HEK293T (cell line): Measurements from ENCODE around the gene TXNRD1.
"Not testable (repeated sequence)": the region's sequence is repeated elsewhere in the genome, so short reads cannot be mapped to it uniquely, and the experiment has no call there.

Source experiments
- CTBP1 ChIP-seq: fragments of 450-650 bp; IDR thresholded peaks from 2 replicates; pipeline ENCODE4 v1.6.1; 2016; ENCODE audit warnings: borderline replicate concordance
- ELF4 ChIP-seq: fragments of 450-650 bp; IDR thresholded peaks from 2 replicates; pipeline ENCODE4 v1.6.1; 2017; ENCODE audit warnings: antibody characterized with exemption
- FOXA1 ChIP-seq: fragments of 450-650 bp; IDR thresholded peaks from 2 replicates; pipeline ENCODE4 v1.6.1; 2016; ENCODE audit warnings: mild to moderate bottlenecking
- FOXK2 ChIP-seq: fragments of 450-650 bp; IDR thresholded peaks from 2 replicates; pipeline ENCODE4 v1.6.1; 2016; ENCODE audit warnings: mild to moderate bottlenecking
- FOXM1 ChIP-seq: fragments of 450-650 bp; IDR thresholded peaks from 2 replicates; pipeline ENCODE4 v1.6.1; 2017; ENCODE audit warnings: mild to moderate bottlenecking, borderline replicate concordance
- SP1 ChIP-seq: fragments of 450-650 bp; IDR thresholded peaks from 2 replicates; pipeline ENCODE4 v1.6.1; 2017
- SUZ12 ChIP-seq: fragments of 450-650 bp; IDR thresholded peaks from 2 replicates; pipeline ENCODE4 v1.6.1; 2016; ENCODE audit warnings: mild to moderate bottlenecking
- ZNF384 ChIP-seq: fragments of 450-650 bp; IDR thresholded peaks from 2 replicates; pipeline ENCODE4 v1.6.1; 2016

- not testable (repeated sequence) for TF ChIP-seq FOXA1, FOXM1, SP1, CTBP1, ELF4, FOXK2, ZNF384, SUZ12
Measured at GRCh38 chr12:104322533-104322932, 107.0 kb downstream of the TXNRD1 start.
